HL-60/S4 (cell line): Measurements from ENCODE around the gene SNAPIN.

Experiments
- in situ Hi-C: fragments of 300-500 bp; cut with MboI; formaldehyde crosslinking; loops from 2 replicates; pipeline ENCODE4 v1.14.3; 2022; ENCODE audit warnings: low sequenced_read_pairs

SNAPIN gene

GRCh38 chr1:153658400-153659174 is at the start of gene SNAPIN:
Gene SNAPIN (plus strand): TSS chr1:153658703. CDS start chr1:153658744, 41 bp downstream.
- in situ Hi-C loops, result no loop called here

GRCh38 chr1:153608742-153609584 is 49.5 kb upstream of the SNAPIN start:
- in situ Hi-C loops, result no loop called here

GRCh38 chr1:153609585-153609907 is 49.0 kb upstream of the SNAPIN start:
- in situ Hi-C loops, result no loop called here

GRCh38 chr1:153610334-153610733 is 48.2 kb upstream of the SNAPIN start:
- in situ Hi-C loops, result no loop called here

DNA sequence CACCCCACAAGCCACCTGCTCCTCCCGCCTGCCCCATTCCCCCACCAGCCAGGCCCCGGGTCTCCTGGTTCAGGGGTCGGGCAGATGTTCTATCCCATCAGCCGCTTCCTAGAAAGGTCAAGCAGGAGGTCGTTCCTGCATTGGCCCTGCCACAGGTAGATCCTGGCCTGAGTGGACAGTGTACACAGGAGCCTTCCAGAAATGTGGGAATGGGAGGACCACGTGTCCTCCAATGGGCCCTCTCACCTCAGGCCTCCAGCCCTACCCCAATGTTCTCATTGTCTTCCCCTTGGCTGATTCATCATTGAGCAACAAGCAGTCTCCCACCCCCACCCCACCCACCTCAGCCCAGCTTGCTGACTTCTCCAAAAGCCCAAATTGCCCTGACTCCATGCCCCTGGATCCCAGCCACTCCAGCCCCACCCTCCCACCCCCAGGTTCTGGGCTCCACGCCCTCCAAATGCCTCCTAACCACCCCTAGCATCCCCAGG is 47.6 kb upstream of the SNAPIN start:
- in situ Hi-C loops, result no loop called here

DNA sequence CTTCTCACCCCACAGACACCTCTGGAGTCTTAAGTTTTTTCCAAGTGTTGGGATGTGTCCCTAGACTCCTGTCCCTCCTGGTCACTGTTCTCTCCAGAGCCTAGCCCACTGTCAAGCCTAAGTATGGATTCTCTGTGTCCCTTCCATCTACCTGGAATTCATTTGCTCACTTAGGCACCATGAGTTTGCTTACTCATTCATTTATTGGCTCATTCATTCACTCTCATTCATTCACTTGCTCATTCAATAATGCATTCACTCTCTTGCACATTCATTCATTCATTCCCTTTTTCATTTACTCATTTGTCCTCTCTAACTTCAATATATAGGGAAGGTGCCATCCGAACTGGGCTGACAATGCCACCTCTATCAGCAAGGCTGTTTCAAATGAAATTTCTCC is 47.1 kb upstream of the SNAPIN start:
- in situ Hi-C loops, result no loop called here

GRCh38 chr1:153612111-153612754 is 46.3 kb upstream of the SNAPIN start:
- in situ Hi-C loops, result no loop called here

DNA sequence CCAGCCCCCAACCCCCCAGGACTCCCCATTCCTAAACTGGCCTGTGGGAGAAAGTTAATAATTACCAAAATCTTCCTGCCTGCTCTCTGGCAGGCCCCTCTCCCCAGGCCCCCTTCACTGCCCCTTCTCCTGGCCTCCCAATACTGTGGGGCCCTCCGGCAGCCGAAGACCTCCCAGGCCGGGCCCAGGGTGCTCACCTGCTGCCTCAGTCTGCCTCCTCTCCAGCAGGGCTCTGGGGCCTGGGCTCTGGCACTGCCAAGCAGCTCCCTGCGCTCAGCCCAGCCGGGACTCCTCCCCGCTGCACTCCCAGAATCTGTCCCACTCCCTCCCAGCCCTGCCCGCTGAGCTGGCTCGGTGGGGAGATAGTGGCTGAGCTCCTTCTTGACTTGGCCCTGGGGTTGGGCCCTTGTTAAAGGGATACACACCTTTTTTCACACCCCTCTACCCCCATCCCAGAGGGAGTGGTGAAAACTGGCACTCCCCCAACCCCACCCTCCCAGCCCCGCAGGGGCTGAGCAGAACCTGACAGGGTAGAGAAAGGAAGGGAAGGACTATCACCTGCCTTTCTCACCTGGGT is 45.7 kb upstream of the SNAPIN start, which contains the start of gene S100A16:
S100A16 (minus strand) TSS at position 383 of the 577 bp plus-strand sequence. CDS start 4,986 bp downstream, outside the sequence.
- in situ Hi-C loops, result no loop called here

GRCh38 chr1:153613406-153613805 is 45.1 kb upstream of the SNAPIN start:
- in situ Hi-C loops, result no loop called here

DNA sequence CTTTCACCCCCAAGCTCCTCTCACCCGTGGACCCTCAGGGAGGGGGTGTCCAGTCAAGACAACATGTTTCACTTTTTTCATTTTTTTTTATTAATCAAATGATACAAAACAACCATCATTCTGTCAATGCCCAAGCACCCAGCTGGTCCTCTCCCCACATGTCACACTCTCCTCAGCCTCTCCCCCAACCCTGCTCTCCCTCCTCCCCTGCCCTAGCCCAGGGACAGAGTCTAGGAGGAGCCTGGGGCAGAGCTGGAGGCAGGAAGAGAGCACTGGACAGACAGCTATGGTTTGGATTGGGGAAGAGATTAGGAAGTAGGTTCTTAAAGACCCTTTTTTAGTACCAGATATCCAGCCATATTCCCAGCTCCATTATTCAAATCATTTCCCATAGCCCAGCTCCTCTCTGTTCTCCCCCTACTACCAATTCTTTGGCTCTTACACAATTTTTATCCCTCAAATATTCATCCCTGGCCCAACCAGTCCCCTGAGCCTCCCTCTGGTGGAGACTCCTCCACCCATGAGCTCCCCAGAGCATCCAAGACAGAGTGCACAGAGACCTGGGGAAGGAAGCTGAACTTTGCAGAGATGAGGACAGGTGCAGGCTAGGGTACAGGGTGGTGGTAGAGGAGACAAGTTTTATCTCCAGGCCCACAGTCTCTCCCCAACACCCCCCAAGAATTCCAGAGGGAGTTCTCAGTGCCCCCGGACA is 44.2 kb upstream of the SNAPIN start:
- in situ Hi-C loops, result no loop called here

DNA sequence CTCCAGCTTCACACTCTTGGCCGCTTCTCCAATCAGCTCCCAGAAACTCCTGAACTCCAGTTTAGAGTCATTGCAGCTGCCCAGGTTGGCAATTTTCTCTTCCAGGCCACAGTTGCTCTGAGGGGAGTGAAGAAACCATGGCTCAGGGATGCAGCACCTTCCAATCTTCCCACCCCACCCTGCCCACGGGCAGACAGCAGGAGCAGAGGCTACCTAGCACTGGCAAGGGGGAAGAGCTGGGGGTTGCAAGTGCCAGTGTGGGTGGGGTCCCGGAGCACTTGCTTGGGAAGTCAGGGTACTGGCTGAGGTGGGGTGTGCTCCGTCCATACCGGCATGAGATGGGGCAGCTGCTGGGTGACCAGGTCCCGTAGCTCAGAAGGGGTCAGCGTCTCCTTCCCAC is 43.6 kb upstream of the SNAPIN start:
- in situ Hi-C loops, result no loop called here

DNA sequence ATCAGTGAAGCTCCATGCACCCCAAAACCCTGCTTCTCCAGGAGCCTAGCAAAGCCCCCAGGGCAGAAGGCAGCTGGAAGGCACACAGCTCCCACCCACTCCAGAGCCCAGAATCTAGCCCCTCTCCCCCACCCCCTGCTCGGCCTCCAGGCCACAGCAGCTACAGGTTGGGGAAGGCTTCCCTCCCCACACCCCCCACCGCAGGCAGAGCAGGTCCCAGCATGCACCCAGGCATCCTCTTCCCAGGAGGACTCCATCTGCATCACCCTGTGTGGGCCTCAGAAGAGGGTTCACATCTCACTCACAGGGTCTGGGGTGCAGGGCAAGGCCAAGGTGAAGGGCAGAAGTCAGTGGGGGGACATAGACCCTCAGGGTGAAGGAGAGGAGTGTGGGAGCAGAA is 43.1 kb upstream of the SNAPIN start:
- in situ Hi-C loops, result no loop called here

DNA sequence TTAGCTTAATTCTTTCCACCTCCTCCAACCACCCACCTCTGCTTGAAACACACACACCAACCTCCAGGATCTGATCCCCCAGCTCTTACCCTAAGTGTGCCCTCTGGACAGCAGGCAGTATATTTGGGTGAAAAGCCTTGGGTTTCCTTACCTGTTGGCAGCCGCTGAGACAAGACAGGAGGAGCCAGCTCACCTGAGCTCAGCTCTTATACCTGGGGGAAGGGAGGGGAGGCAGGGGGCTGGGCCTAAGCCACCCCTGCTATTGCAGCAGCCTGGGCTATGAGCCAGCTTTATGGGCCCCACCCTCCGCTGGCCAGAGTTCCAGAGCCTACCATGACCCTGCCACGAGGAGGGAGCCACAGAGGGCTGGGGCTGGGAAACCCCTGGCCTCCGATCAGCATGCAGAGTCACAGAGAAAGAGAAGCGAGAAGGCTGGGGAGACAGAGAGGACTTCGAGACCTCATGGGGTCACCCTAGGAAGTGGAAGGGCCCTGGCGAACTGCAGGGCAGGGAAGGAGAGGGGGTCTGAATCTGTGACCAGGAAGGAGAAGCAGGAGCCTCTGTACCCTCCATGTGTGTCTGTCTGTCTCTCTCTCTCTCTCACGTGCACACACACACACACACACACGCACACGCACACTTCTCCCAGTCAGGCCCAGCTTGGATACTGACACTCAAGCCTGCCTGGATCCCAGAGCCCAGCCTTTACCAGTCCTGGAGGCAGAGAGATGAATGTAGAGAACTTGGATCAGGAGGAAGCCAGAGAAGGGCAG is 42.2 kb upstream of the SNAPIN start, which contains the start of gene S100A14:
S100A14 (minus strand) TSS at position 182 of the 773 bp plus-strand sequence. CDS start 467 bp downstream, outside the sequence.
- in situ Hi-C loops, result no loop called here

GRCh38 chr1:153616917-153617311 is 41.6 kb upstream of the SNAPIN start:
- in situ Hi-C loops, result no loop called here

GRCh38 chr1:153617663-153618062 is 40.8 kb upstream of the SNAPIN start:
- in situ Hi-C loops, result no loop called here

DNA sequence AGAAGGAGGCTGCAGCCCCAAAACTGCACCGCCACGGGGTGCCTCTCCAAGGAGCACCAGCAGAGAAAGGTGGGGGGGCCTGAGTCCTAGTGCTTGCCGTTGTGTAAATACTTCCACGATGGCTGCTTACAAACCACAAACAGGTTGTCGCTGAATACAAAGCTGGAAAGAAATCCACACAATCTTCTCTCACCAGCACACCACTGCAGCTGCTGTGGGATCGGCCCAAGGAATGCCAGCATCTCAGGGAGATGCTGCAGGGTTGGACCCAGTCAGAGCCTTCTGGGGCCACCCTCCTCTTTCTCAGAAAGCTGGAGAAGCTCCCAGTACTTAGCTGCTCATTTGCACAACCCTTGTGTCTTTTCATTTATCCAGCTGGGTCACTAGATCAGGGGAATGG is 39.3 kb upstream of the SNAPIN start:
- in situ Hi-C loops, result no loop called here

DNA sequence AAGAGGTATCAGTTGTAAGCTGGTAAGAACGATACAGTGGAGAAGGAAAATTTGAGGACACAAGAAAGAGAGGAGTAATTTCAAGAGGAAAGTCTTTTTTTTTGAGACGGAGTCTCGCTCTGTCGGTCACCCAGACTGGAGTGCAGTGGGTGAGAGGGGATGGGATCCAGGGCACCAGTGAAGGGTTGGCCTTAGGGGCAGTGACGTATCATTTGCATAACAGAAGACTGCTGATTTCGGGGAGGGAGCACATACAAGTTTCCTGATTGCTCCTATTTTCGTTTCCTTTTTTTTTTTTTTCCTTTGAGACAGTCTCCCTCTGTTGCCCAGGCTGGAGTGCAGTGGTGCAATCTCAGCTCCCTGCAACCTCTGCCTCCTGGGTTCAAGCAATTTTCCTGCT is 35.4 kb upstream of the SNAPIN start:
- in situ Hi-C loops, result loop anchor here (10.0 kb wide), 1 partner anchor 48 kb away; no protein-coding TSS in a partner anchor

DNA sequence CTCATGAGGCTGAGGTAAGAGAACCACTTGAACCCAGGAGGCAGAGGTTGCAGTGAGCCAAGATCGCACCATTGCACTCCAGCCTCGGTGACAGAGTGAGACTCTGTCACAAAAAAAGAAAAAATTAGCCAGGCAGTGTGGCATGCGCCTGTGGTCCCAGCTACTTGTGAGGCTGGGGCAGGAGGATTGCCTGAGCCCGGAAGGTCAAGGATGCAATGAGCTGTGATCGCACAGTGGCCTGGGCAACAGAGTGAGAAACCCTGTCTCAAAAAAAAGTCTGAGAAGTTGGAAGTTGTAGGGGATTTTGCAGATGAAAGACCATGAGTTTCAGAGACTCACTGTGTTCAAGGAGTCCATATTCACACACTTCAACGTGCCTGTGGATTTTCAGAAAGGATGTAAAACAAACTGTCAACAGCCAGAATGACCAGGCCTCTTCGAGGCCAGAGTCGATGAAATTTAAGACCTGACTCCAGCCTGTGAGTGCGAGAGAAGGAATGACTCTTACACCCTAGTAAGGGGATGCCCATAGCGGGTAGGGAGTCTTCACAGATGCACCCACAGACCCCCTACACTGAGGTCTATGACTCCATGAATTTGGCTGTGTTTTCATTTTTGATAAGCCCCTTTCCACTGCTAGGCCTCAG is 33.4 kb upstream of the SNAPIN start:
- in situ Hi-C loops, result loop anchor here (10.0 kb wide), 1 partner anchor 50 kb away; no protein-coding TSS in a partner anchor

DNA sequence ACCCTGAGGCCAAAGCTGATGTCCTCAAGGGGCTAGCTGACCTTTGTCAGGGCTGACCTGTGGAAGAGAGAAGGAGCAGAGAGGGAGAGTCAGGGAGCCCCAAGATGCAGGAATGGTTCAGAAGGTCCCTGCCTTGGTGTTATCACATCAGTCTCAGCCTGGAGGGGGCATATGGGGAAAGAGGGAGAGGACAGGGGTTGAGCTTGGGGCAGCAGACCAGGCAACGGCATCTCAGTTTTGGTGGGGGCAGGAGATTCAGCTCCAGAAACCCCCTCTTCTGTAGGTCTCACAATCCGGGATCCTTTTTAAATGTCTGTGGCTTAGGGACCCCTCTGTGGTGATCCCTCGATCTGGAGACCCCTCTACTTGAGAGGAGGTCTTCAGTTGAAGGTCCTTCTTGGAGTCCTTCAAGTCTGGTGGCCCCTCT is 32.0 kb upstream of the SNAPIN start:
- in situ Hi-C loops, result loop anchor here (10.0 kb wide), 1 partner anchor 52 kb away; no protein-coding TSS in a partner anchor
